LHCN-M2 (cell line): ENCODE data around the gene CLEC14A. TPM values are rescaled to one million over a fixed set of nuclear protein-coding genes. Genes with fewer than 3 reads are reported as not detected.

Experiments
- DNase-seq: peaks from one replicate; pipeline ENCODE4 v3.0.0-alpha.2; 2012; ENCODE audit warnings: low read depth
- polyA plus RNA-seq: library from polyadenylated mRNA; unstranded; fragments of >200 nt; gene quantifications from one replicate; pipeline ENCODE4 v1.2.1, GENCODE V29; 2012; ENCODE audit warnings: missing spikeins
- total RNA-seq: library from RNA; depleted of rRNA; stranded (reverse); fragments of >200 nt; gene quantifications from 2 replicates; pipeline ENCODE4 v1.2.3, GENCODE V29; 2014; rRNA removed

CLEC14A gene
- total RNA-seq: not detected in 2 replicates
- not detected for polyA plus RNA-seq

- no peak for DNase-seq
Measured at GRCh38 chr14:38255673-38256532, at the start of gene CLEC14A. Gene CLEC14A (minus strand): TSS chr14:38256093. CDS start chr14:38256022, 71 bp downstream.

DNA sequence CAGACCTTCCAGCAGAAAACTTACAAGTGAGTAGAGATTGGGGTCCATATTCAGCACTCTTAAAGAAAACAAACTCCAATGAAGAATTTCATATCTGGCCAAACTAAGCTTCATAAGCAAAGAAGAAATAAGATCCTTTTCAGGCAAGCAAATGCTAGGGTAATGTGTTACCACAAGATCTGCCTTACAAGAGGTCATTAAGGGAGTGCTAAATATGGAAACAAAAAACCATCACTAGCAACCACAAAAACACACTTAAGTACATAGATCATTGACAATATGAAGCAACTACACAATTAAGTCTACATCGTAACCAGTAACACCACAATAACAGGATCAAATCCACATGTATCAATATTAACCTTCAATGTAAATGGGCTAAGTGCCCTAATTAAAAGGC lies 47.1 kb upstream of the CLEC14A start:
- peak; percentile 28 for DNase-seq

DNA sequence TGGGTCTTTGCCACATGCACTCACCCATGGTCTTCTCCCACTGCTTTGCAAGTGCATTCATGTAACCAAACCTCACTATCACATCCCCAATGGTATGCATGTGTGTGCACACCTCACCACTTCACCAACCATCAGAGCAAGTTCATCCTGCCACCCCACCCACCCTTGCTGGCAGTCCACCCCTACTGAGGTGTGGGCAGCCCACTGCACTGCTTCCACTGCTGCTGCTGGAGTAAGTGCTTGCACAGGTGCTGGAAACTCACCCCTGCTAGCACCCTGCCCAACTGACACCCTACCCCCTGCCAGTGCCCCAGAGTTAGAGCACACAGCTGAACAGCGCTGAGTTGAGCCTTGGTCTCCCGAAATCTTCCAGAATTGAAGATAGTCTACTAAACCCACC lies 46.1 kb upstream of the CLEC14A start:
- no peak for DNase-seq

DNA sequence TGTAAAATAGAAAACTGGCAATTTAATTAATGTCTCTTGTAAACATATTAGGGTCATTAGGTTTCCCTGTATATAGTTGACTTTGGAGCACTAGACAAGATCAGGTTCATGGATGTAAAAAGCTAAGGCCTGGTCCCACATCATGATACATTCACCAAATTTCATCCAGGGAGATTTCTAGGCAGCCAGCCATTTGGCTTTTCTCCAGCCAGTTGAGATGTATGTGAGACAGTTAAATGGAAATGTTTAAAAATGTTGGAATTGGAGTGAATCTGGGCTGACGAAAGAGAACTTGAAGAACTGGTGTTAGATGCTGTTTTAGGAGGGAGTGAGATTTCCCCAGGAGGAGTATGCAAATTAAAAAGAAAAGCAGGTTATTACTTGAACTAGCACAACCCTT lies 41.8 kb upstream of the CLEC14A start:
- peak; percentile 35 for DNase-seq

- DNase-seq: peak; percentile 59
Measured at GRCh38 chr14:38291681-38292467, 36.0 kb upstream of the CLEC14A start.

- DNase-seq: peak; percentile 97
Measured at GRCh38 chr14:38290601-38291188, 34.8 kb upstream of the CLEC14A start.

- no peak for DNase-seq
Measured at GRCh38 chr14:38286452-38286851, 30.6 kb upstream of the CLEC14A start.

GRCh38 chr14:38285962-38286361 lies 30.1 kb upstream of the CLEC14A start:
- DNase-seq: no peak

DNA sequence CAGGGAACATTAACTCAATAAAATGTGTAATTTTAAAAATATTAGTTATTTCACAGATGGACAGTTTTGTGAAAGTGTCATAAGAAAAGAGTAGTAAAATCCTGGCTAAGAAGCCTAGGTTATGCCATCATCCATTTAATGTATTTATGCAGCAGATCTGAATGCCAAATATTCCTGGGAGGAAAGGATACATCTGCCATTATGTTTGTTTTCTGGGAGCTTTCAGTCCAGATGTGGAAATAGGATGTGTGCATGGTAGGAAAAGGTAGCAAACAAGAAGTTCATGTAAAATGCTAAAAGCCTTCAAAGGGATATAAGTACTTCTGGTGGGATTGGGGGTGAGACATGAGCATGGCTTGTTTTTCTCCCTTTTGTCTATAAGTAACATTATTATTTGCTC lies 27.0 kb upstream of the CLEC14A start:
- DNase-seq: no peak

- DNase-seq: no peak
Measured at GRCh38 chr14:38280081-38280480, 24.2 kb upstream of the CLEC14A start.

GRCh38 chr14:38279572-38279971 lies 23.7 kb upstream of the CLEC14A start:
- no peak for DNase-seq

DNA sequence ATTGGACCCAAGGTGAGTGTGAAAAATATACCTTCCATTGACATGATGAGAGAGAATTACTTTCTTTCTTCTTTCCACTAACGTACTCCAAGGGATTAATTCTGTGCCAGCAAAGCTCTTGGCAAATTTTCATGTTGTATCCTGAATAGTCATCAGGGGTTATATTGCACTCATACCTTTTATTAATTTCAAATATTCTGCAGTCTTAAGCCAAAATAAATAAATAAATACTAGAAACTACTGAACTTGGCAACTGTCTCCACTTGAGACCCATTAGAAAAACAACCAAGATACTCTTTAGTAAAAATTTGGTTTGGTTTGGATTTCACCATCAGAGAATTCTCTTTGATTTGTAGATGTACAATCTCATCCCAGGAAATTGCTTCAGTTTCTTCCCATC lies 22.1 kb upstream of the CLEC14A start:
- DNase-seq: no peak

- DNase-seq: no peak
Measured at GRCh38 chr14:38262844-38263243, 7.0 kb upstream of the CLEC14A start.

DNA sequence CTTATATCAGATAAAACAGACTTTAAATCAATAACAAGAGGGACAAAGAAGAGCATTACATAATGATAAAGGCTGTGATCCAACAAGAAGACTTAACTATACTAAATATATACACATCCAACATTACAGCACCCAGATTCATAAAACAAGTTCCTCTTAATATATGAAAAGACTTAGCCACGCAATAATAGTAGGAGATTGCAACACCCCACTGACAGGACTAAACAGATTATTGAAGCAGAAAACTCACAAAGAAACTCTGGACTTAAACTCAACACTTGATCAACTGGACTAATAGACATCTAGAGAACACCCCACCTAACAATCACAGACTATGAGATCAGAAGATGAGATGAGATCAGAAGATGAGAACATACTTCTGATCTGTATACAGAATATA lies 5.7 kb upstream of the CLEC14A start:
- DNase-seq: no peak

GRCh38 chr14:38257507-38257906 lies 1.6 kb upstream of the CLEC14A start:
- peak; percentile 17 for DNase-seq

DNA sequence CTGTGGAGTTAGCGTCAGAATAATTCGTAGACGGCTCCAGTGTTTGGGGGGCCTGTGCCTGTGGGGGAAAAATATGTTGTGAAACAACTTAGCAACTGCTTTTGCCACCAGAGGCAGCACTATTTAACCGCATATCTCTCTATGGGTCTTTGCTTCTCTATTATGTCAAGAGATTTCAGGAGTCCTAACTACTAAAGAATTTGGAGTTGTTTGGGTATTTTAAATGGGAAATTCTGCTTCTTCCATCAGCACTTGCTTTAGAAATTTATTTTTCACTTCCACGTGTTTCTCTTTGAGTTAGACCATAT lies 594 bp upstream of the CLEC14A start:
- no peak for DNase-seq

DNA sequence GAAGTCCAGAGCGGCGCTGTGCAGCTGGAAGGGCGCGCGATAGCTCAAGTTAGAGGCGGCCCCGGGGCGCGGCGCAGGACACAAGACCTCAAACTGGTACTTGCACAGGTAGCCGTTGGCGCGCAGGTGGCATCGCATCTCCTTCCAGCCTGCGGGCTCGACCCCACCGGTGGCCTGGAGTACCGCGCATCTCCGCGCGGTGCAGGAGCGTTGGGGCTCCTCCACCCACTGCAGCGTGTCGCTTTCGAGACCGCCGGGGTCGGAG lies 553 bp downstream of the CLEC14A start:
- no peak for DNase-seq

DNA sequence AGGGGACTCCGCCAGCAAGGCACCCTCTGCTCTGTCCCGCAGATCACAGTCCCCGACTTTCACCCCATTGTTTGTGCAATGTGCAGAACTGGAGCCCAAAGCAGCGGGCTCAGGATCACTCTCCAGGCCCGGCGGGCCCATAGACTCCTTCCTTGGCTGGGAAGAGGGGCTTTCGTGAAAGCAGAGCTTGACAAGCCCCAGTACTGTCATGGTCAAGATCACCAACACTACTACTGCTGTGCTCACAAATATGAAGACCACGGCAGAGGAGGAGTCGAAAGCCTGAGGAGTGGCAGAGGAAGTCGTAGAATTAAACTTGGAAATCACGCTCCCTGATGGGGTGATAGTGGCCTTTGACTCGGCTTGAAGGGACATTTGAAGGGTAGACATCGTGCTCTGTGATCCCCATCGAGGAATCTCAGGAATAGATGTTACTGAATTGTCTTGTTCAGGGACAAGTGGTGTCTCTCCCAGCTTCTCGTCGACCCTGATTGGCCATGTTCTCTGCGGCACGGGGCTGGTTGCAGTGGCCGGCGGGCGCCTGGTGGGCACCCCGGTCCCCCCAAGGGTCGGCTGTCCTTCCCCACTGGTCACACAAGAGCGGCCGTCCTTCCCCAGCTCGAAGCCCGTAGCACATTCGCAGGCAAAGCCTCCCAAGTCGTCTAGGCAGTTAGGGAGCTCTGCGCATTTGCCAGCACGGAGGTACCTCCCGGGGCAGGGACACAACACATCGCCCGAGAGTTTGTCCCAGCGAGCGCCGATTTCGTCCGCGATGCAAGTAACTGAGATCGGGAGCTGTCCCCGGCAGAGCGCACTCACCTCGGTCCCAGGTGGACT lies 1.1 kb downstream of the CLEC14A start:
- DNase-seq: no peak

DNA sequence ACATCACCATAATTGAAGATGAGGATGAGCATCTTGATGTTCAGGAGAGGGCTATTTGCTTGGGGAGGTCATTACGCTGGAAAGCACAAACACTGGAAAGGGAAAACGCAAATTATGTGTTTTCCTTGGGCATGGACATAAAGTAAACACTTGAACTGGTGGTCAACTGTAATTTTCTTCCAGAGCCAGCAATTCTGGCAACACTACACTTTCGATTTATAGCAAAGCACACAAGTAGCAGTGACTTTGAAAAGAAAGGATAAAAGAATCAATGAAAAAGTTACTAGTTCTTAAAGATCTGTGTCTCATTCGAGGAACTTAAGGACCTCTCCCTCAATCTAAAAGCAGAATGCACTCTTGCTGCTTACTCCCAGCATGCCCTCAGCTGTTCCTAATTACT lies 2.2 kb downstream of the CLEC14A start:
- no peak for DNase-seq

- DNase-seq: no peak
Measured at GRCh38 chr14:38252066-38252710, 3.7 kb downstream of the CLEC14A start.

- no peak for DNase-seq
Measured at GRCh38 chr14:38250331-38250730, 5.6 kb downstream of the CLEC14A start.
